AG09319 (cell line): ENCODE measurements around the gene DGKZ.

Source experiments
- DNase-seq: peaks from one replicate; pipeline ENCODE4 v3.0.0-alpha.2; 2010; ENCODE audit warnings: low read depth; ENCODE audit errors: extremely low read depth
- CTCF ChIP-seq: IDR thresholded peaks from 2 replicates; pipeline ENCODE4 v1.5.1; 2011; ENCODE audit warnings: low read depth, mild to moderate bottlenecking, inconsistent platforms, low read length, moderate library complexity

The DGKZ gene

GRCh38 chr11:46381048-46381818 is 34.0 kb downstream of the DGKZ start, which contains the start of gene MDK:
Gene MDK, plus strand, starts transcription at chr11:46381669. Its CDS starts 389 bp downstream, at chr11:46382058.
- TF ChIP-seq CTCF = no peak
- no peak for DNase-seq

GRCh38 chr11:46381819-46382645 is 34.8 kb downstream of the DGKZ start:
- TF ChIP-seq CTCF = no peak
- no peak for DNase-seq

GRCh38 chr11:46382646-46383403 is 35.6 kb downstream of the DGKZ start:
- no peak for DNase-seq
- peak; percentile 61 for TF ChIP-seq CTCF

DNA sequence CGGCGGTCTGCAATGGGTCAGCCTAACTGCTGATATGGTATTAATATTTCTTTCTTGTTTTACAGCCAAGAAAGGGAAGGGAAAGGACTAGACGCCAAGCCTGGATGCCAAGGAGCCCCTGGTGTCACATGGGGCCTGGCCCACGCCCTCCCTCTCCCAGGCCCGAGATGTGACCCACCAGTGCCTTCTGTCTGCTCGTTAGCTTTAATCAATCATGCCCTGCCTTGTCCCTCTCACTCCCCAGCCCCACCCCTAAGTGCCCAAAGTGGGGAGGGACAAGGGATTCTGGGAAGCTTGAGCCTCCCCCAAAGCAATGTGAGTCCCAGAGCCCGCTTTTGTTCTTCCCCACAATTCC is 36.1 kb downstream of the DGKZ start:
- no peak for DNase-seq
- no peak for TF ChIP-seq CTCF

DNA sequence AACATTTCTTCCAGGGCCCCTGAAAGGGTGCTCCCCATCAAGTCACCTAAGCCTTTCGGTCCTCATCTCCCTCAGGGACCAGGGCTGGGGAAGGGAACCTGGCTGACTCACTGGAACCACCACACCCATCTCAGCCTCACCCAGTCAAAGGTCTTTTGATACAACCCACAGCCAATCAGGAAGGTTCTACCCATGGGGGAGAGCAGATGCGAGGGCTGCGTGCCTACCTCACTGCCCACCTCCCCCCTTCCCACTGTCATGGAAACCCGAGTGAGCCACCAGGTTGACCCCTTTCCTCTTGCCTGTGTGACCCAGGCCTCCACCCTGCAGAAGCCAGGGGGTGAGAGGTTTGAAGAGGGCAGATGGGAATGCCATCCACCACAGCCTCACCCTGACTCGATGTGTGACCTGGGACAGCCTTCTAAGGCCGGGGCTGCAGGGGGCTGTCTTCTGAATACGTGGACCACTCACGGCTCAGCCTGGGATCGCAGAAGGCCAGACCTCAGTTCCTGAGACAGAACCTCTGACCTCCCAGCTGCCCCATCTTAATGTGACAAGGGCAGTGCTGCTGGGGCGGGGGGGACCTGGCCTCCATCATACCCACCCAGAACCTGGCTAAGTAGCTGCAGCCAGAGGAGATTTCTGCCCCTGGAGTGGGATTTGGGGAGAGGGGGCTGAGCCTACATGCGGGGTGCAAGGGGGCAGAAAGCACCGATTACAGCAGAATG is 36.9 kb downstream of the DGKZ start:
- DNase-seq = no peak
- TF ChIP-seq CTCF = no peak

DNA sequence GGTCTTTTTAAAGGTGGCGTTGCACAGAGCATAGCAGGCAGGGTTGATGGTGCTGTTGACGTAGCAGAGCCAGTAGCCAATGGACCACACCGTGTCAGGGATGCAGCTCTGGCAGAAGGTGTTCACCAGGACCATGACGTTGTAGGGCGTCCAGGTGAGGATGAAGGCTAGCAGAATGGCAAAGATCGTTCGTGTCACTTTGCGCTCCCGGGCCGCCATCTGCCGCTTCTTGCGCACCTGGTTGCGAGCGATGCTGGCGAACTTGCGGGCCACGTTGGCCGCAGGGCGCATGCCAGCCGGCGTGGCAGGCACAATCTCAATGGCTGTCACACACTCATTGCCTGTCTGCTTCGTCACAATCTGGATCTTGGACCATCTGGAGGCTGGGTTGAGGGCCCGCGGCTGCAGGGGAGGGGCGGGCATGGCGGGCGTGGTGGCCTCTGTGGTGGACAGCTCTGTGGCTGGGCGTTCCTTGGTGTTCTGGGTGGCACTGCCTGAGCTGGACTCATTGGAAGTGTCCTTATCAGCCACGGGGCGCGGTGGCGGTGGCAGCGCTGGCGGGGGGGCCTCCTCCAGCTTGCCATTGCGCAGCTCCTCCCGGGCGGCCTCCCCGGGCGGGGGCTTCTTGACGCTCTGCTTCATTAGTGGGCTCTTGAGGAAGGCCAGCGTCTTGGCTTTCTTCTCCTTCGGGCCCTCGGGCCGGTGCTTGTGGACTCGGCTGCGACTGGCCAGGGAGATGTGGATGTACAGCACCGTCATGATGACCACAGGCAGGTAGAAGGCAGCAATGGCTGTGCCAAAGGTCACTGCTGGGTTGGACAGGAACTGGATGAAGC is 38.1 kb downstream of the DGKZ start:
- DNase-seq = no peak
- no peak for TF ChIP-seq CTCF
